HG03520 (cell line): ENCODE measurements around the gene DNMT1.
"Not testable (repeated sequence)": the region's sequence is repeated elsewhere in the genome, so short reads cannot be mapped to it uniquely, and the experiment has no call there.

Experiments
- ATAC-seq: cut with Tn5 transposase; IDR thresholded peaks from one replicate; pipeline ENCODE4 v1.9.1; 2021; ENCODE audit warnings: mild to moderate bottlenecking, moderate library complexity; ENCODE audit not compliant: unreplicated experiment

Gene DNMT1

DNA sequence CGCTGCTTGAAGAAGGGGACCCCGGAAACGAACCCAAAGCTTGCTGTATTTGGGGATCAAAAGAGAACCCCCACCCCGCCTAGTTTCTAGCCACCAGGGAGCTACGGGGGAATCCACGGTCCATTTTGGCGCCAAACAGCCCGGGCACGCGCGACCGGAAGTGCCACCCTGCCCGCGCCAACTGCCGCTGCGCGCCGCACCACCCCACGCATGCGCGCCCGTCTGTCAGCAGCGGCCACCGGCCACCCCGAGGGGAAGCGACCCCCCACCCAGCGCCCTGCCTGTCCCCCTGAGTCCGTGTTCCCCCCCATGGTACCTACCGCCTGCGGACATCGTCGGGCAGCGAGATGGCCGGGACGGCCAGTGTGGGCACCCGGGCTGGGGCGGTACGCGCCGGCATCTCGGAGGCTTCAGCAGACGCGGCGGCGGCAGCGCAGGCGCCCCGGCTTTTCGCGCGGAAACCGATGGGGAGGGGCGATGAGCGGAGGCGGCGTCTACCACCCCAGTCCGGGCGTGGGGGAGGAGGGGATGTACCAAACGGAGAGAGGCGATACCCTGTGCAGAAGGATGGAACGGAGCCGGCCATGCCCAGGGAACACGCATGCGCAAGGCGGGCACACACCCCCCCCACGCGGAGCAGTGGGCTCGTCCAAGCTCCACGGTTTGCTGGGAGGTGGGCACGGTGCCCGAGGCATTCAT lies at the start of gene DNMT1:
Gene DNMT1 (minus strand): TSS at position 454 of the 699 bp plus-strand sequence. CDS start 54 bp downstream, at position 400.
- peak; percentile 64 for ATAC-seq

DNA sequence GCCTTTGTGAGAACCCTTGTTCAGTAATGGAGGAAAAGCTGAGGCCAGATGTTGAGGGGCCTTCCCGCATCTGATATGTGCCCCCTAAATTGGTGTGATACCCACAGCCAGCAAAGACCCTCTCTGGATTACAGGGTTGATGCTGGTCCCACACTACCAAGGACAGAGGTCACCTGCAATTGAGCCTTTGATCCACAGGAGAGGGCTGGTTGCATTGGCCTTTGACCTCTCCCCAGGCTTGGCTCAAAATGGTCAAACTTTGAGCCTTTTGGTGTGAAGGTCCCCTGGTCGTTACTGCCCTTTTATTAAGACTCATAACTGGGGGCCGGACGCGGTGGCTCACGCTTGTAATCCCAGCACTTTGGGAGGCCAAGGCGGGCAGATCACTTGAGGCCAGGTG lies 48.9 kb upstream of the DNMT1 start:
- ATAC-seq: no peak

GRCh38 chr19:10241826-10242449 lies 47.2 kb upstream of the DNMT1 start:
- ATAC-seq: not testable (repeated sequence)

DNA sequence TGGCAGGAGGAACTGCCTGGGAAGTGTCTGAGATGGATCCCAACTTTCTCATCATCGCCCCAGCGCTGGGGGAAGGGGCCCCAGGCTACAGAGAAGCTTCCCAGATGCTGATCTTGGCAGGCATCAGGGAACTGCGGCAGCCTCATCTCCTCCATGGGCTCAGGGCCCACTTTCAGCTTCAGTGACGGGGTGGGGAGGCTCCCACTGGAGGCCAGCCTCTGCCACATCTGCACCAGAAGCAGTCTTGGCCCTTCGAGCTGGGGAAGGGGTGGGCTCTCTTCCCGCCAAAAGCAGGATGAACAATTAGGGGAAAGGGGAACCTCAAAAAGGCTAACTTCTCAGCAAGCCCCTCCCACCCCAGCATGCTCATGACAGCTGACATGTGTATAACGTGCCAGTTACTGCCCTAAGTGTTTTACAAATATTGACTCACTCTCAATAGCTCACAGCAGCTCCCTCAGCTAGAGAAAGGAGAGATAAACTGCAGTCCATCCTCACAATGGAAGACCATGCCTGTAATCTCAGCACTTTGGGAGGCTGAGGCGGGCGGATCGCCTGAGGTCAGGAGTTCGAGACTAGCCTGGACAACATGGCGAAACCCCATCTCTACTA lies 43.5 kb upstream of the DNMT1 start:
- no peak for ATAC-seq

DNA sequence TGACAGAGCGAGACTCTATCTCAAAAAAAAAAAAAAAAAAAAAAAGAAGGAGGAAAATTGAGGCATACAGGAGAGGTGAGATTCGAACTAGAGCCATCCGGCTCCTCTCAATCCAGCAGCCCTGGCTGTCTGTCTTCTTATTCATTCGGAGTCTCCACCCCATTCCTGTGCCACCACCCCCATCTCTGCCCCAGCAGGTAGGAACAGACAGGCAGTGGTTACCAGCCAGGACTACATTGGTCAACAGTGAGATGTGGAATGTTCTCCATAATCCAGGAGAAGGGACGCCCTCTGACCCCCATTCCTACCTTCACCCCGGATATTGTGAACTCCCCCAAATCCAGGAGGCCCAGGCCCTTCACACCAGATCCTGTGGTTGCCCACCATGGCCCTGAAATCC lies 42.9 kb upstream of the DNMT1 start:
- no peak for ATAC-seq

DNA sequence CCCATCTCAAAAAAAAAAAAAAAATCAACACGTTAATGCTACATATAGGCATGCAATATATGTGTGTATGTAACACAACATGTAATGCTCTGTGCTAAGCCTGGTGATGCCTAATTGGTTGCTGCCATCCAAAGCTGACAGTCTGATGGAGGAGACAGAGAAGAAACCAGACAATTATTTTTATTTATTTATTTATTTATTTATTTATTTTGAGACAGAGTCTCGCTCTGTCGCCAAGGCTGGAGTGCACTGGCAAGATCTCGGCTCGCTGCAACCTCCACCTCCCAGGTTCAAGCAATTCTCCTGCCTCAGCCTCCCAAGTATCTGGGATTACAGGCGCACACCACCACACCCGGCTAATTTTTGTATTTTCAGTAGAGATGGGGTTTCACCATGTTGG lies 40.7 kb upstream of the DNMT1 start:
- not testable (repeated sequence) for ATAC-seq

DNA sequence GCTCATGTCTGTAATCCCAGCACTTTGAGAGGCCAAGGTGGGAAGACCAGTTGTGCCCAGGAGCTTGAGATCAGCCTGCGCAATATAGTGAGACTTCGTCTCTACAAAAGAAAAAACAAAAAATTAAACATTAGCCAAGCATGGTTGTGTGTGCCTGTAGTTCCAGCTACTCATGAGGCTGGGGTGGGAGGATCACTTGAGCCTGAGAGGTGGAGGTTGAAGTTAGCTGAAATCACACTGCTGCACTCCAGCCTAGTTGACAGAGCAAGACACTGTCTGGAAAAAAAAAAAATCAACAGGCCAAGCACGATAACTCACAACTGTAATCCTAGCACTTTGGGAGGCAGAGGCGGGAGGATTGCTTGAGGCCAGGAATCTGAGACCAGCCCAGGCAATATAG lies 40.2 kb upstream of the DNMT1 start:
- ATAC-seq: no peak

DNA sequence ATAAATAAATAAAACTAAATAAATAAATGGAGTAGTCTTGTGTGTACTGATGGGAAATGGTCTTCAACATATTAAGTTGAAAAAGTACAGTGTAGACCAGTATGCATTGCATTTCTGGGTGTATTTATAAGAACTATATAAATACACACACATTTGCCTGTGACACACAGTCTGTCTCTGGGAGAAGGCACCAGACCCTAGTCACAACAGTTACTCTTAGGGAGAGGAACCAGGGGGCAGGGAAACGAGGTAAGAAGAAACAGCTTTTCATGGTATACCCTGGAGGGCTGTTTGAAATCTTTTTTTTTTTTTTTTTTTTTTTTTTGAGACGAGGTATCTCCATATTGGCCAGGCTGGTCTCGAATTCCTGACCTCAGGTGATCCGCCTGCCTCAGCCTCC lies 39.2 kb upstream of the DNMT1 start:
- ATAC-seq: no peak

- ATAC-seq: no peak
Measured at GRCh38 chr19:10231612-10232228, 37.0 kb upstream of the DNMT1 start.

DNA sequence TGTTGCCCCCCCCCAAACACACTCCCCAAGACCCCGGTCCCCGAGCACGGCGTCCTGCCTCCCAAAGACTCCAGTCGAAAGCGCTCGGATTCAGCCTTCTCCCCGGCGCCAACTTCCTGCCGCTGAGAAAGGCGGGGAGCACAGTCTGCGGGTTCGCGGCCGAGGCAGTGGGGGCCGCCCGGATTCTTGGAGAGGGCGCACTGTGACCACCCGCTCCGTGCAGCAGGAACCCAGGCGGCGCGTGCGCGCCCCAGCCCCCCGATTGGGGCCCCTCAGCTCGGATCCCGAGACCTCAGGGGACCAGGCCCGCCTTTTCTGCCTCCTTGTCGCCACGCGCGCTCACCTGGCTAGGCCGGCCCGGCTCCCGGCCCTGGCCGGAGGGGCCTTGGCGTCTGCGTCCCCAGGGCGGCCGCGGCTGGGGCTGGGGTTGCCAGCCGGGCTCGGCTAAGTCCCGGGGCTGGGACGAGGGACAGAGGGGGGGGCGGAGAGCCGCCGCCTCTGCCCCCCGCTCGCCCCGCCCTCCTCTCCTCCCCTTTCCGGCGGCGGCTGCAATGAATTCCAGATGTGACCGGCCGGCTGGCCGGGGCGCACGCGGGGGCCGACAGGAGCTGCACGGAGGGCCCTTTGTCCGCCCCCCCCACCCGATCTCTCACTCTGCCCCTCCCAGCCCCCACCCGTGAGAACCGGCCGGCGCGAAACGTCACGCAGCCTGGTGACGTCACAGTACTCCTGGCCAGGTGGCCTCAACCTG lies 36.3 kb upstream of the DNMT1 start, which contains the start of gene S1PR2:
Gene S1PR2 (minus strand): TSS at position 471 of the 751 bp plus-strand sequence. CDS start 6,426 bp downstream, outside the sequence.
- ATAC-seq: peak; percentile 33

DNA sequence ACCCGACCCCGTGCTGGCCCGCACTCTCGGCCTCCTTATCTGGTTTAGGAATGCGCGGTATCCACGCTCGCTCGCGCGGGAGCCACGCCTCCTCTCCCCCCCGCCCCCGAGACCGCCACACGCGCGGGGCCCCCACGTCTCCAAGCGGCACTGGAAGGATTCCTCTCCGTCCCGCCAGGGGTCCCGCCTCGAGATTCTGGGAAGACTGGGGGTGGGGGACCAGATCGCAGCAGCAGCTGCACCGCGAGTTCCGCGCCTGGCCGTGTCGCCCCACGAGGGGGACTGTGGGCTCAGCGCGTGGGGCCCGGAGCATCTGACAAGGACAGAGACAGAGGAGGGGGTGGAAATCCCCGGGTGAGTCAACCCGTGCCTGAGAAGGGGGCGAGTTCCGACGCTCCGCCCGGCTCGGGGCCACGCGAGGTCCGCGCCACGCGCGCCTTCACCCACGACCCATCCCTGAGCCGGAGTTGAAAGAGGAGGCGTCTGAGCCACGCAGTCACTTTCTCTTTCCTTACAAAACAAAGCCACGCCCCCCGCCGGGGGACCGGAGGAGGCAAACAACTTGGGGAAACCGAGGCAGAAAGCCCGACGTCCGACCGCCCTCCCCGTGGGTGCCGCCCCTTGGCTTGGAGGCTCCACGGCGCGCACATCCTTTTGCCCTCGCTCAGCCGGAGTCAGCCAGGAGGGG lies 35.6 kb upstream of the DNMT1 start:
- ATAC-seq: no peak

DNA sequence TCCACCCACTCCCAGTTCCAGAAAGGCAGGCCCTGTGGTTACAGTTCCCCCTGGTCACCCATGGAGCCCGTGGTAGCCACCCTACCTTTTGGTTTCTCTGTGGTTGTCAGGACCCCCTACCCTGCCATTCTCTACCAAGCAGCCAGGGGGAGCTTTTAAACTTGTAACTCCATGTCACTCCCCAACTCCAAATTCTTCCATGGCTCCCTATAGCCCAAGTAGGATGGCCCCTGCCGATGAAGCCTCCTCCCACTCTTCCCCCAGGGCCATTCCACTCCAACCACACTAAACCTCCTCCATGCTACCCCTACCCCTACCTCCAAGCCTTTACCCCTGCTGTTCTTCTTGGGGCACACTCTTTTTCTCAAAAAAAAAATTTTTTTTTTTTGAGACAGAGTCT lies 34.2 kb upstream of the DNMT1 start:
- ATAC-seq: no peak

- no peak for ATAC-seq
Measured at GRCh38 chr19:10228393-10228792, 33.6 kb upstream of the DNMT1 start.

GRCh38 chr19:10227026-10227971 lies 32.5 kb upstream of the DNMT1 start:
- ATAC-seq: no peak

GRCh38 chr19:10226376-10227025 lies 31.7 kb upstream of the DNMT1 start:
- no peak for ATAC-seq

DNA sequence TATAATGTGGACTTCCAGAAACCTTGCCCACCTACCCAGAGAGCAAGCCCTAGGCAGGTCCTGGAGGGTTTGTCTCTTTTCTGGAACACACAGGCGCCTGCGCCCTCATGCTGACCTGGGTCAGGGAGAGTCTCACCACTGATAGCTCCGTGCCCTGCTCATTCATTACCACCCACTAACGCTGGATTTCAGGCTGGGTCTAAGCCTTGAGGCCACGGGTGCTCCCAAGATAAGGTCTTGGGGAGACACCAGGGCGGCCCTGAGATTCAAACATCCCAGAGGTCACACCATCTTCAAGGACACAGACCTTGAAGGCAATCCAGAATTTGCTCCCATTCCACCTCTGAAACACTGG lies 31.2 kb upstream of the DNMT1 start:
- no peak for ATAC-seq

DNA sequence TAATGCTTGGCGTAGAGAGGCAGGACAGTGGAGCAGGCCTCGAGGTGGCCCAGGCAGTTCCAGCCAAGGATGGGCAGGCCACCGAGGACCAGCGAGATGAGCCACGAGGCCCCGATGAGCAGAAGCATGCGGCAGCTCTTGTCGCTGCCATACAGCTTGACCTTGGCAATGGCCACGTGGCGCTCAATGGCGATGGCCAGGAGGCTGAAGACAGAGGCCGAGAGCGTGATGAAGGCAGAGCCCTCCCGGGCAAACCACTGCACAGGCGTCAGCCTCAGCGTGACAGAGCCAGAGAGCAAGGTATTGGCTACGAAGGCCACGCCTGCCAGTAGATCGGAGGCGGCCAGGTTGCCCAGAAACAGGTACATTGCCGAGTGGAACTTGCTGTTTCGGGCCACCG lies 29.6 kb upstream of the DNMT1 start:
- no peak for ATAC-seq

- ATAC-seq: no peak
Measured at GRCh38 chr19:10223488-10224213, 28.9 kb upstream of the DNMT1 start.
